Measurements from ENCODE around the gene FGF13. TPM values are rescaled to one million over a fixed set of nuclear protein-coding genes. Genes with fewer than 3 reads are reported as not detected.

FGF13 gene
- total and polyA plus RNA-seq, 2 of the 13 experiments (the other 11 are each of a cell fraction or from before 2014, with no cell fraction given), result 0.09 to 0.33 TPM

- TF ChIP-seq ZNF256 (CRISPR knock-in tag; conservative IDR thresholded peaks at IDR 0.05), result no peak
Measured at GRCh38 chrX:138718941-138719340, 7.4 kb upstream of the FGF13 start (continued).

- no peak overlapping the region for H3K9ac ChIP-seq (ENCODE audit: insufficient read depth, low read depth, low read length)
- no peak overlapping the region for H2AFZ ChIP-seq (ENCODE audit: low read length)
- FAIRE-seq, result no peak
- no peak overlapping the region for H3K4me3 ChIP-seq (replicated peaks in 1 of 3; ENCODE audit: insufficient read depth in 1 of 3, low read depth in 2 of 3, low read length in 3 of 3)
- ChIA-PET CTCF (ENCODE audit: low intra/inter-chr PET ratio, low total read pairs) (no interaction called here), POLR2A (no interaction called here)
- peak; percentile 49 for ATAC-seq
- no peaks in the 10 kb centered on the region for H3K36me3 ChIP-seq (replicated peaks in 1 of 2; ENCODE audit: control insufficient read depth in 1 of 2, insufficient read depth in 2 of 2, low read length in 2 of 2)
- intact Hi-C loops (cut with micrococcal nuclease; ENCODE audit: unreplicated experiment), result no loop called here
- H3K27me3 ChIP-seq (ENCODE audit: control insufficient read depth in 1 of 2, insufficient read depth in 2 of 2, low read length in 2 of 2), result 0 out of 5 replicates have a peak, but pooled peaks cover 0 to 3% of the 10 kb centered on the region in 2 experiments
- H4K20me1 ChIP-seq (ENCODE audit: insufficient read depth, low read length), result no peaks in the 10 kb centered on the region
- TF ChIP-seq ZBTB7B (CRISPR knock-in tag; IDR thresholded peaks at IDR 0.05) (no peak), THRA (CRISPR knock-in tag; IDR thresholded peaks at IDR 0.05; ENCODE audit: borderline replicate concordance) (no peak), ZNF737 (CRISPR knock-in tag; IDR thresholded peaks at IDR 0.05; ENCODE audit: borderline replicate concordance) (no peak), ZNF136 (CRISPR knock-in tag; IDR thresholded peaks at IDR 0.05; ENCODE audit: low read depth) (no peak), SP1 (IDR thresholded peaks at IDR 0.05) (no peak), SP1 (CRISPR knock-in tag; IDR thresholded peaks at IDR 0.05) (no peak)
- no peaks in the 10 kb centered on the region for H3K79me2 ChIP-seq (ENCODE audit: insufficient read depth, low read length)
- in situ Hi-C loops (cut with HindIII; ENCODE audit: extremely low pct_ligation_motif_present, low pct_unique_long_range_greater_than_20kb), result no loop called here
- no peak overlapping the region for H3K4me2 ChIP-seq (ENCODE audit: low read depth, low read length)
- H3K9me3 ChIP-seq (ENCODE audit: low read length), result no peaks in the 10 kb centered on the region
- no peak for DNase-seq (ENCODE audit: low spot score)
- BruUV-seq (replicated peaks), result no TSS peak
- H3K4me1 ChIP-seq (ENCODE audit: insufficient read depth, low read length), result no peaks in the 10 kb centered on the region
- 4% methylated on average over 13 of the region's 51 CpGs for WGBS (ENCODE audit: low lambda C conversion rate)
- H3K27ac ChIP-seq (ENCODE audit: extremely low read length, insufficient read depth, low read length), result no peak overlapping the region
Measured at GRCh38 chrX:138710866-138711341, 613 bp downstream of the FGF13 start.

All from HepG2 (cell line).